HEK293 (cell line): ENCODE data around the gene RNF40.

Source experiments
- CTCF ChIP-seq: fragments of 450-650 bp; formaldehyde crosslinking; IDR thresholded peaks from 2 replicates; pipeline ENCODE4 v1.5.1; 2016; ENCODE audit warnings: missing biosample characterization, missing genetic modification characterization
- SP2 ChIP-seq: fragments of 450-650 bp; formaldehyde crosslinking; IDR thresholded peaks from 2 replicates; pipeline ENCODE4 v1.5.1; 2016; ENCODE audit warnings: missing biosample characterization, missing genetic modification characterization
- ZNF274 ChIP-seq, 2 experiments: fragments of 200-500 bp in 1 of 2; fragments of 450-650 bp in 1 of 2; sonication (Bioruptor generic) in 1 of 2; formaldehyde crosslinking in 1 of 2; IDR thresholded peaks; 2 replicates each; pipeline versions ENCODE4 v1.5.1 to v1.6.1; 2014 to 2016; ENCODE audit warnings: borderline replicate concordance in 1 of 2, inconsistent platforms in 1 of 2, low read length in 1 of 2, missing biosample characterization in 1 of 2, missing genetic modification characterization in 1 of 2
- ZNF558 ChIP-seq: fragments of 450-650 bp; formaldehyde crosslinking; IDR thresholded peaks from 2 replicates; pipeline ENCODE4 v1.5.1; 2016; ENCODE audit warnings: missing biosample characterization, missing genetic modification characterization

GRCh38 chr16:30722916-30723315 is 39.2 kb upstream of the RNF40 start:
- TF ChIP-seq ZNF558 (tag by site-specific recombination): no peak
- TF ChIP-seq SP2: no peak
- no peak for TF ChIP-seq CTCF
- TF ChIP-seq ZNF274 (IDR thresholded peaks at IDR 0.05; ENCODE audit: low read length): no peak
- TF ChIP-seq ZNF274 (tag by site-specific recombination; IDR thresholded peaks at IDR 0.05; ENCODE audit: borderline replicate concordance): no peak
